GM21529 (cell line): Measurements from ENCODE around the gene EIF4E.
"Not testable (repeated sequence)": the region's sequence is repeated elsewhere in the genome, so short reads cannot be mapped to it uniquely, and the experiment has no call there.

ENCODE experiments used
- ATAC-seq: cut with Tn5 transposase; IDR thresholded peaks from one replicate; pipeline ENCODE4 v1.9.1; 2021; ENCODE audit not compliant: unreplicated experiment

The EIF4E gene

GRCh38 chr4:98886382-98886781 is 42.6 kb downstream of the EIF4E start:
- not testable (repeated sequence) for ATAC-seq

GRCh38 chr4:98880884-98881283 is 48.0 kb downstream of the EIF4E start:
- not testable (repeated sequence) for ATAC-seq

- ATAC-seq: no peak
Observed at GRCh38 chr4:98879515-98879914, 49.4 kb downstream of the EIF4E start.

- no peak for ATAC-seq
Observed at GRCh38 chr4:98873059-98873458, 55.9 kb downstream of the EIF4E start.

- ATAC-seq: not testable (repeated sequence)
Observed at GRCh38 chr4:98872120-98872906, 56.6 kb downstream of the EIF4E start.

DNA sequence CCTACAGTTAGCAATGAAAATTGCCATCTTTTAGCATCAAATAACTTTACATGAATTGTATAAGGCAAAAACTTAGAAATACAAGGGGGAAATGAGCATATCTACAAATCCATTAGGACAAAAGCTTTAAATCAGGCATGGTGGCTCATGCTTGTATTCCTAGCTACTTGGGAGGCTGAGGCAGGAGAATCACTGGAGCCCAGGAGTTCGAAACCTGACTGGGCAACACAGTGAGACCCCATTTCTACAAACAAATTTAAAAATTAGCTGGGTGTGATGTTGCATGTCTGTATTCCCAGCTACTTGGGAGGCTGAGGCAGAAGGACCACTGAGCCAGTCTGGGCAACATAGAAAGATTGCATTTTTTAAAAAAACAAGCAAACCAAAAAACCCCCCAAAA is 61.3 kb downstream of the EIF4E start:
- no peak for ATAC-seq

GRCh38 chr4:98865059-98865458 is 63.9 kb downstream of the EIF4E start:
- ATAC-seq: no peak

DNA sequence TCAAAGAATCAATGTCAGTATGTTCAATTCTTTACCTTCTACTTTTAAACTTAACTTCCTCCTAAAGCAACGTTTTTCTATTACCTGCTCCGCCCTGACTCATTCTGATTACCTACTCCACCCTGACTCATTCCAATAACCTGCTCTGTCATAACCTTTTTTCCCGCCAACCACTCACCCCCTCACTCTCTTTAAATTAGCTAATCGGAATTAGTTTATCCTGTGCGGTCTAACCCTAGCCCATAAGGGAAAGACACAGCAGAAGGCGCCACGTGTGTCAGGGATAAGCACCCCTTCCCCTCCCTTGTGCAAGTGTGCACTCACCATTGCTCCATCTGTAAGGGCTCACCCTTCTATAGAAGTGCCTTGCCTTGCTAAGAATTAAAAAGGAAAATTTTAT is 64.4 kb downstream of the EIF4E start:
- no peak for ATAC-seq

- ATAC-seq: no peak
Observed at GRCh38 chr4:98862371-98862770, 66.6 kb downstream of the EIF4E start.

GRCh38 chr4:98861100-98861884 is 67.6 kb downstream of the EIF4E start:
- ATAC-seq: no peak

DNA sequence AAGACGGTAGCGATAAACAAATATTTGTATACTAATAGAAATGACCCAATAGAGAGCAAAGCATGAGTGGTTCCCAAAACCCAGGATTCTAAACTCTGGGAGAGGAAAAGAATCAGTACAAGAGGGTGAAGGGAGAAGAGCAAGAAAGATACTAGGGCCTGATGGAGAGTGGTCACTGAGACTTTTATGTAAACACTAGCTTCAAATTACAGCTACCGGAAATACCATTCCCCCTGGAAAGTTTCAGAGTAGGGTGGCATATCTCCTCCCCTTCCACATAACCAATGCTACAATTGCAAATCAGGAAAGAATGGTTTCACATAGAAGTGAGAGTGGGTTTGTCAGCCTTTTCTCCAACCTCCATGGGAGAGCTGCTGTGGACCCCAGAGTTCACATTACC is 77.1 kb downstream of the EIF4E start:
- no peak for ATAC-seq

DNA sequence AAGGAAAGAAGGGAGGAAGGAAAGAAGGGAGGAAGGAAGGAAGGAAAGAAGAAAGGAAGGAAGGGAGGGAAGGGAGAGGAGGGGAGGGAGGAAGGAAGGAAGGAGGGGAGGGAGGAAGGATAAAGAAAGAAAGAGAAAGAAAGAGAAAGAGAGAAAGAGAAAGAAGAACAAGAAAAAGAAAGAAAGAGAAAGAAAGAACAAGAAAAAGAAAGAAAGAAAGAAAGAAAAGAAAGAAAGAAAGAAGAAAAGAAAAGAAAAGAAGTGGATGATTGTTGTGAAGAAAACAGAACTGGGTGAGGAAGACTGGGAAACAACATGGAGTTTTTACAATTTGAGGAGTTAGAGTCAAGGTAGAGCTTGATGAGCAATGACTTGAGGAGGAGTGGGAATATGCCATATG is 78.0 kb downstream of the EIF4E start:
- no peak for ATAC-seq

DNA sequence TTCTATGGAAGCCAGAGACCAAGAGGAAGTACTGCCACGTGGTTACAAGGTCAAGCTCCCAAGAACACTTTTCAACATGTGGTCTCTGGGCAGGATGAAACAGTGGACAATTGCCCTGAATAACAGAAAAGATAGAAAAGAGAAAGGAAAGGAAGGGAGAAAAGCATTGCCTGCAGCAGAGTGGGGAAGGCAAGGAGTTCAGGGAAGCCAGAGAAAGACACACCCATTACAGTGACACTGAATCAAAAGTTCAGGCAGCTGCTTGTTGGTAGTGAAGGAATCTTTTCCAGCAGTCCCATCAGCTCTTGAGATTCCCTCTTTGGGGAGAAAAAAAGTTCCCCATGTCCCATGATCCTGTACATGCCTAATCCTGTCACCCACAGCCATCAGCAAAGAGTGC is 80.5 kb downstream of the EIF4E start:
- no peak for ATAC-seq

DNA sequence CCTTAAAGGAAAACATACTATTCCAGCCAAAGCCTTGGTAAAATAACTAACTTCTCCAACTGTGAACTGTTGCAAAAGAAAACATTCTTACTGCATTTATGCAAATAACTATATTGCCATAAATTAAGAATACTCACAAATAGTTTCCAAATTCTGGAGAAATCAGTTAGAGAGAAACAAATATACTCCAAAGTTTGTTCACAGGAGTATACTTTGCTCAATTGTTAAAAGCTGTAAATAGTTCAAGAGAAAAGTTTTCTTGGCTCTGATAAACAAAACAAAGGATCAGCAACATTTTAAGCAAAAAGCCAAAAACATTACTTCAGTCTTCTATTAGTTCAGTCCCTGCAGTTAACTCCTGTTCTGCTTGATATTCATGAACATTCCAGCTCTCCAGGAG is 83.0 kb downstream of the EIF4E start:
- no peak for ATAC-seq

GRCh38 chr4:98842917-98843316 is 86.0 kb downstream of the EIF4E start:
- not testable (repeated sequence) for ATAC-seq

DNA sequence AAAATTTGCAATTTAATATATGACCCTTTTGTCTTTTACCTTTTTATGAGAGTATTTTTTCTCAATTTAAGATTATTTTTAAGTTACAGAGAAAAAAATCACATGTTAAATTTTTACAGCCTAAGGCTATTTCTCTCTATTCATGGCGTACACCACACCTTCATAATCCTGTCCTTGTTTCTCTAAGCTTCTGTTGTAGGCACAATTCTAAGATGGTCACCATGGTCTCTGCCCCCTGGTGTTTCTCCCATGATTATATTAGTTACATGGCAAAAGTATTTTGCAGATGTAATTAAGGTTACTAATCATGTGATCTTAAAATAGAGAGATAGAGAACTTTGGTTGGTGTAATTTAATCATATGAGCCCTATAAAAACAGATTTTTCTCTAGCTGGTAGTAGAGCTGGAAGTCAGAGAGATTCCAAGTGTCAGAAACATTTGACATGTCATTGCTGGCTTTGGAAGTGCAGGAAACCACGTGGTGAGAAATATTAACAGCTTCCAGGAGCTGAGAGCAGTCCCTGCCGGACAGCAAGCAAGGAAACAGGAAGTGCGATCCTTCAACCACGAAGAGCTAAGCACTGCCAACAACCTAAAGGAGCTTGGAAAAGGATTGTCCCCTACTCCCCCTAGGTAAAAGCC is 89.8 kb downstream of the EIF4E start:
- no peak for ATAC-seq

- no peak for ATAC-seq
Observed at GRCh38 chr4:98838531-98838930, 90.4 kb downstream of the EIF4E start.

DNA sequence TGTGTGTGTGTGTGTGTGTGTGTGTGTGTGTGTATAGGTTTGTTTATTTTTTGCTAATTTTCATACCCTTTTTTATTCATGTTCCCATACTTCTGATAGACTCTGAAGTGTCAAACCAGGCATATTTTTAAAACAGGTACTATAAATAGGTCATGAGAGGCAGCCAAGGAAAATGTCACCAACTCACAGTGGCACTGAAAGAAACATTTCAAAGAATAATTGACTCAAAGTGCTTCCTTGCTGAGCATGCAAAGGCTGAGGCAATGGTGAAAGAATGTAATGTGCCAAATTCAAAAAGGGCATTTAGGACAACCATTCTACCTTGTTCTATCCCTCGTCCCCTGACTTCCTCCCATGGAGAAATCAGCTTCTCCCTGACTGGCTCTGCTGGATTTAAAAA is 95.5 kb downstream of the EIF4E start:
- no peak for ATAC-seq

- ATAC-seq: not testable (repeated sequence)
Observed at GRCh38 chr4:98831036-98831435, 97.9 kb downstream of the EIF4E start.
